CD4-positive, alpha-beta T cell treated with Interleukin-1 beta for 1 hour (primary cell): Measurements from ENCODE around the gene ACMSD.
"Not testable (repeated sequence)": the region's sequence is repeated elsewhere in the genome, so short reads cannot be mapped to it uniquely, and the experiment has no call there.

Source experiments
- DNase-seq, 2 donors: peaks; one replicate each; pipeline ENCODE4 v3.0.0-alpha.2; 2020 to 2022

The ACMSD gene

GRCh38 chr2:134855709-134856108 lies 17.3 kb downstream of the ACMSD start:
- DNase-seq: no peak

DNA sequence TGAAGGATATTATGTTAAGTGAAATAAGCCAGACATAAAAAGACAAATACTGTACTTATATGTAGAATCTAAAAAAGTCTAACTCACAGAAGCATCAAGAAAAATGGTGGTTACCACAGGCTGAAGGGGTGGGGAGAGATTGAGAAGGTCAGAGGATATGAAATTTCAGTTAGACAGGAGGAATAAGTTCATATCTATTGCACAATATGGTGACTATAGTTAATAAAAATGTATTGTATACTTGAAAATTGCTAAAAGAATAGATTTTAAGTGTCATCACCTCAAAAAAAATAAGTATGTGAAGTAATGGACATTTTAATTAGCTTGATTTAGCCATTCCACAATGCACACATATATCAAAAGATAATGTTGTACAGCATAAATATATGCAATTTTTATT lies 19.8 kb downstream of the ACMSD start:
- DNase-seq: no peak

DNA sequence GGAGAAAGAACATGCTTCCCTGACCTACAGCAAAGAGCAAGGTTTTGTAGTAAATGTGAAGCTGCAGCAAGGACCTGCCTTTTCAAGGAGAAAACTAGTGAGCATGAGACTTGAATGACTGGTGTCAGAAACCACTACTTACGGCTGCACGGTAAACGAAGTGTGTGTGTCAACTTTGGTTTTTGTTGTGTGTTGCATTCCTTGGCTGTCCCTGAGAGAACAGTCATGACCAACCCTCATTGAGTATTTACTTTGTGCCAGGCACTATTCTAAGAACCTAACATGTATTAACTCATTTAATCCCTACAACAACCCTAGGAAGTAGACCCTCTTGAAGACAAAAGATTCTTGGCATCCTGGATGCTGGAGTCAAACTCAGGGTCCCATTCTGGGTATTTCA lies 22.8 kb downstream of the ACMSD start:
- no peak for DNase-seq

GRCh38 chr2:134862069-134862468 lies 23.7 kb downstream of the ACMSD start:
- DNase-seq: no peak

- DNase-seq: no peak
These were observed 24.3 kb downstream of the ACMSD start for GRCh38 chr2:134862674-134863073.

GRCh38 chr2:134863446-134863845 lies 25.0 kb downstream of the ACMSD start:
- DNase-seq: no peak

DNA sequence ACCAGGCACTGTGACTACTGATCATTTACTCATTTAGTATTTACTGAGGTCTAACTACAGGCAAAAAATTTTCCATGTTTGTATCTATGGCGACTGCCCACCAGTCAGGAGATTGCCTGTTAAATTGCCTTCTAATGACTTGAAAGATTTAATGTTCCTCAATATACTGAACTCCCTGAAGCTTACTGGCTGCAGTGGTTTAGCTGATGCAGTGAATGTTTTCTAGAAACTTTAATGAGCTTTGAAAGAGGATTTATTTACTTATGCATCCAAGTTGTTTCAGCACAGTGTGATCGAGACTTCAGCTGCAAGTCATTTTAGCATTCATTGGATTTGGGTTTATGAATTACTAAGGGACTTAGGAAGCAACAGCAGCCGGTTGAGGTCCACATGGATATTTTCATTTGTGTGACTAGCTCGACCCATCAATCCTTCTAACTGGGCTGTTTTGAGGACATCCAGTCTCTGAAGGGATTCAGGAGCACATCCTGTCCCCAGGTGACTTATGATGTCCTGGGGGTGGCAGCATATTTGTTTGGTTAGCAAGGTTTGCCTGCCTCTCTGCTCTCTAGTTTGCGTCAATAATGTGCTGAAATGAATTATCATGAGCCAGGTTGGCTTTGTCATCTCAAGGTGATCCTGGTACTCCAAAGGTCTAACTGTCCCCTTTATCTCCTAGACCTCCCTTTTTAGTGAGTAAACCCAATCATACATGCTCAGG lies 26.8 kb downstream of the ACMSD start:
- DNase-seq: no peak

GRCh38 chr2:134866498-134867099 lies 28.2 kb downstream of the ACMSD start:
- DNase-seq: no peak

- DNase-seq: no peak
These were observed 31.7 kb downstream of the ACMSD start for GRCh38 chr2:134869946-134870736.

GRCh38 chr2:134873152-134873551 lies 34.7 kb downstream of the ACMSD start:
- DNase-seq: no peak

DNA sequence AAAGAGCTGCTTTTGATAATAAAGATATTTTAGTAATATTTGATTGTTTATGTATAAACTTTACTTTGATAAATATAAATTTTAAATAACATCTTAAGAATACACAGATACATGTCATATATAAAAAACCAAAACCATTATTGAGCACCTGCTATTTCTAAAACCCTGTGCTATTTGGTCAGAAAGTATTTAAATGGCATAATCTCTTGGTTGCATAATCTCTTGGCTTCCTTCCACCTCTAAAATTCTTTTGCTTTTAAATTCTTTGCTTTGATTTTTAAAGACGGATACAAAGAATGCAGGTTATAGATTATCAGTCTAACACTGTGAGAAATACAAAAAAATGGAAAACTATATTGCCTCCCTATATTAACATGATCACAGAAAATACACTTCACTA lies 36.9 kb downstream of the ACMSD start:
- no peak for DNase-seq

- no peak for DNase-seq
These were observed 44.4 kb downstream of the ACMSD start for GRCh38 chr2:134882773-134883172.

GRCh38 chr2:134883552-134884293 lies 45.3 kb downstream of the ACMSD start:
- DNase-seq: no peak

DNA sequence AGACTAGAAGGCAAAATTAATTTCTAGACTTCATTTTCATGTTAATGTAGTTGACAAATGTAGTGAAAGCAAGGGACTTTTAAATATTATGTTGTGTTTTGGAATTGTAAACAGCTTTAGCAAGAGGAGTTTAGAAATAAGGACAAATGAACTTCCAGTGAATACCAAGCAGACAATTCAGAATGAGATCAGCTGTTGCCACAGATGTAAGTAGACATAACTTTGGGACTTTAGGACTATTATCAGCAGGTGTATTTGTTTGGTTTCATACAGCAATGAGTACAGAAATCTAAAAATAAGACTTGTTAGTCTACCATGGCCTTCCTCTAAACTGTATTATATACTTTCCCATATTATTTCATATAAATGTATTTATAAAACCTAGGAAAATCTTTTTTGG lies 46.0 kb downstream of the ACMSD start:
- no peak for DNase-seq

- no peak for DNase-seq
These were observed 54.0 kb downstream of the ACMSD start for GRCh38 chr2:134892282-134893035.

DNA sequence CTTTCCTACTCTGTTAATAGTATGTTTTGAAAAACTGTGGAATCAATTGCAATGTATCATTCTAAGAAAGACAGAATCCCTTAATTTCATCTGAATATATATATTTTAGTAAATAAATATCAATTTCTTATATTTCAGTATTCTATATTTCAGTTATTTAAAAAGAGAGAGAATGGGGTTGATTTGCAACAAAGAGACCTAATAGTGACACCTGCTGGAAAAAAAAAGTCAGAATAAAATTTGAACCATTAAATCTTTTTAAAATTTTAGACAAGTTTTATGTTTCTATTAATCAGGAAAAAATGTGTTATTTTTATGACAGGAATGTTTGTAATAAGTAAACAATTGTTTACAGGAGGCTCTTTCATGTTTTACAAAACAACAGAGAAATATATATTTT lies 59.5 kb downstream of the ACMSD start:
- DNase-seq: peak in 1 of 2 donors; percentile 6

GRCh38 chr2:134899204-134899603 lies 60.8 kb downstream of the ACMSD start:
- DNase-seq: no peak

GRCh38 chr2:134900151-134900550 lies 61.7 kb downstream of the ACMSD start:
- DNase-seq: no peak

GRCh38 chr2:134903701-134904100 lies 65.3 kb downstream of the ACMSD start:
- not testable (repeated sequence) for DNase-seq

DNA sequence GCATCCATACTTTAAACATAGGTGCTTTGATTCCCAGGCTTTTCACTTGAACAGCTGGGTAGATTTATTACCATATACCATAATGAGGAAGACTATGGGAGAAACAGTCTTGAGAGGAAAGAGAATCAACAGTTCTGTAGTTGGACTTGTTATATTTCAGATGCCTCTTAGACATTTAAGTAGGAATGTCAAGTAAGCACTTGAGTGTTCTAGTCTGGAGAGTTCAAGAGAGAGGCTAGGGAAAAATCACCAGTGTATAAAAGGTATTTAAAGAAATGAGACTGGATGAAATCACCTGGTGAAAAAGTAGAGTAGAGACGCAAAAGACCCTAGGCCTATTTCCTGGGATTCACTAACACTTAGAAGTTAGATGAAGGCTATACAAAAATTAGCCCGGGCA lies 66.8 kb downstream of the ACMSD start:
- no peak for DNase-seq

GRCh38 chr2:134906726-134907125 lies 68.3 kb downstream of the ACMSD start:
- no peak for DNase-seq

DNA sequence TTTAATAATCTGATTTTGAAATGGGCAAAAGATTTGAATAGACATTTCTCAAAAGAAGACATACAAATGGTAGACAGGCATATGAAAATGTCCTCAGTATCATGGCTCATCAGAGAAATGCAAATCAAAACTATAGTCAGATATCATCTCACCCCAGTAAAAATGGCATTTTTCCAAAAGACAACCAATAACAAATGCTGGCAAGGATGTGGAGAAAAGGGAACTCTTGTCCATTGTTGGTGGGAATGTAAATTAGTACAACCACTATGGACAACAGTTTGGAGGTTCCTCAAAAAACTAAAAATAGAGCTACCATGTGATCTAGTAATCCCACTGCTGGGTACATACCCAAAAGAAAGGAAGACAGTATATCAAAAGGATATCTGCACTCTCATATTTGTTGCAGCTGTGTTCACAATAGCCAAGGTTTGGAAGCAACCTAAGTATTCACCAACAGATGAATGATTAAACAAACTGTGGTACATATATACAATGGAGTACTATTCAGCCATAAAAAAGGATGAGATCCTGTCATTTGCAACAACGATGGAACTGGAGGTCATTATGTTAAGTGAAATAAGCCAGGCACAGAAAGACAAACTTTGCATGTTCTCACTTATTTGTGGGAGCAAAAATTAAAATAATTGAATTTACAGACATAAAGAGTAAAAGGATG lies 69.2 kb downstream of the ACMSD start:
- DNase-seq: not testable (repeated sequence)
